Right ventricle myocardium inferior (tissue), 1 donor: ENCODE data around the gene LUC7L. TPM values are rescaled to one million over a fixed set of nuclear protein-coding genes. Genes with fewer than 3 reads are reported as not detected.
"Not testable (repeated sequence)": the region's sequence is repeated elsewhere in the genome, so short reads cannot be mapped to it uniquely, and the experiment has no call there.

Source experiments
- ATAC-seq: fragments of 200-7000 bp; cut with Tn5 transposase; one replicate; pipeline ENCODE4 v1.9.1; 2020; ENCODE audit warnings: mild to moderate bottlenecking, moderate library complexity
- DNase-seq: peaks from one replicate; pipeline ENCODE4 v3.0.0; 2021; ENCODE audit errors: missing footprints
- intact Hi-C: fragments of 100-400 bp; cut with DNase I; formaldehyde crosslinking; loops from one replicate; pipeline ENCODE4 v1.11.0; 2022
- long read RNA-seq: library from polyadenylated mRNA; unstranded; transcript quantifications from one replicate; pipeline ENCODE4 v2.0.0, GENCODE V29; 2021
- total RNA-seq: library from RNA; stranded (reverse); fragmentation: NEBNext Ultra II Directional; extraction: Animal tissue kit (Norgen Biotek cat#: 25700); gene quantifications from one replicate; pipeline ENCODE4 v1.2.1, GENCODE V29; 2021
- donor health status: DM: no; HTN: yes; CAD: no; lungs with severe emphysema.

LUC7L gene
- total RNA-seq, result 23.5 TPM
- long read RNA-seq, partial matches to known transcripts, result 2 of 8 reads
- long read RNA-seq, other reads (novel, unspliced or antisense), result 2 of 8 reads

GRCh38 chr16:228852-229730, at the start of gene LUC7L:
TSS of gene LUC7L (minus strand) at chr16:229449. CDS start at chr16:229339, 110 bp downstream.
- peak; percentile 95 for DNase-seq
- intact Hi-C loops, result loop anchor here (5.0 kb wide), 1 partner anchor 123 kb away; the partner anchor contains the start of gene AXIN1
- peak; percentile 97 for ATAC-seq

GRCh38 chr16:278863-279366, 49.7 kb upstream of the LUC7L start:
- intact Hi-C loops, result no loop called here
- DNase-seq (no peak), ATAC-seq (no peak)

GRCh38 chr16:276426-277077, 47.3 kb upstream of the LUC7L start:
- ATAC-seq, result peak; percentile 11
- intact Hi-C loops, result no loop called here
- DNase-seq, result no peak

GRCh38 chr16:275786-276232, 46.6 kb upstream of the LUC7L start, which contains the start of gene RGS11:
TSS of gene RGS11 (minus strand) at chr16:275944. CDS start at chr16:275911, 33 bp downstream.
- intact Hi-C loops, result no loop called here
- DNase-seq (no peak), ATAC-seq (peak; percentile 58)

- intact Hi-C loops, result no loop called here
- DNase-seq (no peak), ATAC-seq (peak; percentile 4)
These were observed 45.9 kb upstream of the LUC7L start for GRCh38 chr16:275041-275641.

- no peak for ATAC-seq
- no peak for DNase-seq
These were observed 44.5 kb upstream of the LUC7L start for GRCh38 chr16:273547-274421.

GRCh38 chr16:272633-273546, 43.6 kb upstream of the LUC7L start:
- no peak for DNase-seq
- ATAC-seq, result no peak
- intact Hi-C loops, result no loop called here

More at GRCh38 chr16:273547-274421, 44.5 kb upstream of the LUC7L start:
- intact Hi-C loops, result no loop called here

- ATAC-seq, result no peak
- peak; percentile 57 for DNase-seq
- intact Hi-C loops, result no loop called here
These were observed 41.4 kb upstream of the LUC7L start for GRCh38 chr16:270381-271255.

- intact Hi-C loops, result no loop called here
- DNase-seq, result peak; percentile 51
These were observed 40.0 kb upstream of the LUC7L start for GRCh38 chr16:269061-269796.

GRCh38 chr16:268141-269053, 39.1 kb upstream of the LUC7L start:
- DNase-seq (peak; percentile 57), ATAC-seq (no peak)
- intact Hi-C loops, result no loop called here

More at GRCh38 chr16:269061-269796, 40.0 kb upstream of the LUC7L start:
- ATAC-seq, result no peak

- DNase-seq, result peak; percentile 57
- ATAC-seq, intact Hi-C loops: not testable (repeated sequence)
These were observed 38.3 kb upstream of the LUC7L start for GRCh38 chr16:267562-267961.

- ATAC-seq (no peak), DNase-seq (peak; percentile 66)
- intact Hi-C loops, result no loop called here
These were observed 37.3 kb upstream of the LUC7L start for GRCh38 chr16:266258-267164.

GRCh38 chr16:265711-266110, 36.5 kb upstream of the LUC7L start:
- ATAC-seq (no peak), DNase-seq (peak; percentile 32)
- intact Hi-C loops, result no loop called here
